ENCODE results near the gene TRERF1. TPM values are rescaled to one million over a fixed set of nuclear protein-coding genes. Genes with fewer than 3 reads are reported as not detected.

The TRERF1 gene
- polyA plus RNA-seq, 1 donor (not counting 4 experiments of a cell fraction or from before 2014, with no cell fraction given): 4.8 TPM

DNA sequence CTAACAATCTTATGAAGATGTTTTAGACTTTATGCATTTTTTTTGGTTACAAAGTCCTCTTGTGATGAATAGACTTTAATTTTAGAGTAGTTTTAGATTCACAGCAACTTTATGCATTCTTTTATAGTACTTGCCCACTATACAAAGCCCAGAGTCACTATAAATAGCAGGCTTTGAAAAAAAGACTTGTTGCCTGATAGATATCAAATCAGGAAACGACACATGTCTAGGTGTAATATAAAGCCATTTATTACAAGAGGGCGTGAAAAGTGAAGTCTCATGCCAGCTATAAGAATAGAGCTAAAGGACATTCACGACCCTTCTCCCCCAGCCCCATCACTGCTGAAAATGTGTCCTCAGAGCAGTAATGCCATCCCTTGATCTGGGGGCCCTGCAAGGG lies 156.0 kb downstream of the TRERF1 start:
- Histone ChIP-seq H4K20me1 (ENCODE audit: control insufficient read depth, extremely low read depth, insufficient read depth, low read length) (no peaks in the 10 kb centered on the region), H3K4me3 (ENCODE audit: control insufficient read depth in 2 of 3, extremely low read depth in 1 of 3, insufficient read depth in 2 of 3, low read depth in 1 of 3, low read length in 3 of 3) (no peak overlapping the region), H3K36me3 (ENCODE audit: control insufficient read depth in 2 of 2, extremely low read depth in 1 of 2, insufficient read depth in 2 of 2, low read length in 2 of 2) (peaks cover 0 to 4% of the 10 kb centered on the region in 2 experiments), H3K9me1 (ENCODE audit: control insufficient read depth, extremely low read depth, insufficient read depth, low read length) (no peaks in the 10 kb centered on the region), H3K9ac (ENCODE audit: control insufficient read depth, extremely low read depth, insufficient read depth, low read length) (no peak overlapping the region), H3K79me2 (ENCODE audit: control insufficient read depth, insufficient read depth, low read length) (no peaks in the 10 kb centered on the region), H2AFZ (ENCODE audit: control insufficient read depth, low read length) (no peak overlapping the region), H3K9me3 (ENCODE audit: control insufficient read depth, low read depth, low read length) (no peaks in the 10 kb centered on the region), H3K4me1 (ENCODE audit: control insufficient read depth, extremely low read depth, insufficient read depth, low read length) (peaks cover 53% of the 10 kb centered on the region), H3K27me3 (ENCODE audit: control insufficient read depth, extremely low read depth, insufficient read depth, low read length) (no peaks in the 10 kb centered on the region), H3K27ac (ENCODE audit: control insufficient read depth, insufficient read depth, low read length) (peak overlapping the region; percentile 69), H3K4me2 (ENCODE audit: control insufficient read depth, extremely low read depth, insufficient read depth, low read depth, low read length) (no peak overlapping the region)
- DNase-seq (ENCODE audit: low read depth, low spot score): no peak
- dilution Hi-C loops (cut with MboI; ENCODE audit: extremely low pct_ligation_motif_present, low sequenced_read_pairs): no loop called here
- TF ChIP-seq, protein P1, sequence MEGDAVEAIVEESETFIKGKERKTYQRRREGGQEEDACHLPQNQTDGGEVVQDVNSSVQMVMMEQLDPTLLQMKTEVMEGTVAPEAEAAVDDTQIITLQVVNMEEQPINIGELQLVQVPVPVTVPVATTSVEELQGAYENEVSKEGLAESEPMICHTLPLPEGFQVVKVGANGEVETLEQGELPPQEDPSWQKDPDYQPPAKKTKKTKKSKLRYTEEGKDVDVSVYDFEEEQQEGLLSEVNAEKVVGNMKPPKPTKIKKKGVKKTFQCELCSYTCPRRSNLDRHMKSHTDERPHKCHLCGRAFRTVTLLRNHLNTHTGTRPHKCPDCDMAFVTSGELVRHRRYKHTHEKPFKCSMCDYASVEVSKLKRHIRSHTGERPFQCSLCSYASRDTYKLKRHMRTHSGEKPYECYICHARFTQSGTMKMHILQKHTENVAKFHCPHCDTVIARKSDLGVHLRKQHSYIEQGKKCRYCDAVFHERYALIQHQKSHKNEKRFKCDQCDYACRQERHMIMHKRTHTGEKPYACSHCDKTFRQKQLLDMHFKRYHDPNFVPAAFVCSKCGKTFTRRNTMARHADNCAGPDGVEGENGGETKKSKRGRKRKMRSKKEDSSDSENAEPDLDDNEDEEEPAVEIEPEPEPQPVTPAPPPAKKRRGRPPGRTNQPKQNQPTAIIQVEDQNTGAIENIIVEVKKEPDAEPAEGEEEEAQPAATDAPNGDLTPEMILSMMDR (optimal IDR thresholded peaks at IDR 0.05 in 1 of 3, IDR thresholded peaks at IDR 0.05 in 1 of 3, conservative IDR thresholded peaks at IDR 0.05 in 1 of 3; ENCODE audit: extremely low read depth in 1 of 3, insufficient read depth in 2 of 3, low read length in 3 of 3): no peak
- no peak for TF ChIP-seq EZH2 (IDR thresholded peaks at IDR 0.05; ENCODE audit: low read length)
- no peak for FAIRE-seq

DNA sequence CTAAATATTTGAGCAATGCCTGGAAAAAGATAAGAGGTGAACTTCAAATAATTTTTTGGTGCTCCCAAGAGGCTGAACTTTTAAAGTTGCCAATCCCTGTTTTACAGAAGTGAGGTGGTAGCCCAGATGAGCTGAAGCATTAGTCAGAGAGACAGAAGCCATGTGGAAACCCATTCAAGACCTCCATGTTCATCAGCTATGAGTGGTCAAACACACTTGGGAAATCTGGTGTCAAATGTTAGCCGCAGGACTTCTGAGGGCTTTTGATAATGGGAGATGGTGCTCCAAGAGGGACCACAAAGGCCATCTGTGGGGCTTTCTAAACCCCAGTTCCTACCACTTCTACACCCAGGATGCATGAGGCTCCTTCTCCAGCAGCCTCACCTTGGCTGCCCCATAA lies 156.5 kb downstream of the TRERF1 start:
- TF ChIP-seq EZH2 (IDR thresholded peaks at IDR 0.05; ENCODE audit: low read length): no peak
- TF ChIP-seq, protein P1 (optimal IDR thresholded peaks at IDR 0.05 in 1 of 3, IDR thresholded peaks at IDR 0.05 in 1 of 3, conservative IDR thresholded peaks at IDR 0.05 in 1 of 3; ENCODE audit: extremely low read depth in 1 of 3, insufficient read depth in 2 of 3, low read length in 3 of 3): no peak
- peaks cover 48% of the 10 kb centered on the region for H3K4me1 ChIP-seq (ENCODE audit: control insufficient read depth, extremely low read depth, insufficient read depth, low read length)
- H3K4me3 ChIP-seq (ENCODE audit: control insufficient read depth in 2 of 3, extremely low read depth in 1 of 3, insufficient read depth in 2 of 3, low read depth in 1 of 3, low read length in 3 of 3): no peak overlapping the region
- H3K9me1 ChIP-seq (ENCODE audit: control insufficient read depth, extremely low read depth, insufficient read depth, low read length): no peaks in the 10 kb centered on the region
- no peaks in the 10 kb centered on the region for H3K79me2 ChIP-seq (ENCODE audit: control insufficient read depth, insufficient read depth, low read length)
- no peaks in the 10 kb centered on the region for H3K27me3 ChIP-seq (ENCODE audit: control insufficient read depth, extremely low read depth, insufficient read depth, low read length)
- H3K9ac ChIP-seq (ENCODE audit: control insufficient read depth, extremely low read depth, insufficient read depth, low read length): peak overlapping the region; percentile 11
- H3K27ac ChIP-seq (ENCODE audit: control insufficient read depth, insufficient read depth, low read length): peak overlapping the region; percentile 69
- peaks cover 0 to under 1% of the 10 kb centered on the region in 2 experiments for H3K36me3 ChIP-seq (ENCODE audit: control insufficient read depth in 2 of 2, extremely low read depth in 1 of 2, insufficient read depth in 2 of 2, low read length in 2 of 2)
- FAIRE-seq (no peak), DNase-seq (ENCODE audit: low read depth, low spot score) (no peak)
- no peaks in the 10 kb centered on the region for H3K9me3 ChIP-seq (ENCODE audit: control insufficient read depth, low read depth, low read length)
- no peaks in the 10 kb centered on the region for H4K20me1 ChIP-seq (ENCODE audit: control insufficient read depth, extremely low read depth, insufficient read depth, low read length)
- no peak overlapping the region for H2AFZ ChIP-seq (ENCODE audit: control insufficient read depth, low read length)
- H3K4me2 ChIP-seq (ENCODE audit: control insufficient read depth, extremely low read depth, insufficient read depth, low read depth, low read length): peak overlapping the region; percentile 72
- dilution Hi-C loops (cut with MboI; ENCODE audit: extremely low pct_ligation_motif_present, low sequenced_read_pairs): no loop called here

Data from keratinocyte (primary cell).